KOPT-K1 (cell line): Measurements from ENCODE around the gene ANKS1B.
"Not testable (repeated sequence)": the region's sequence is repeated elsewhere in the genome, so short reads cannot be mapped to it uniquely, and the experiment has no call there.

Experiments used
- H3K27ac ChIP-seq: fragments of 200-600 bp; sonication (generic); 2 replicates; pipeline ENCODE4 v1.5.1; 2016; ENCODE audit warnings: antibody characterized with exemption, mild to moderate bottlenecking, low read depth, low read length; ENCODE audit not compliant: poor library complexity, severe bottlenecking
- H3K36me3 ChIP-seq: fragments of 200-600 bp; sonication (generic); 2 replicates; pipeline ENCODE4 v1.5.1; 2017; ENCODE audit warnings: antibody characterized with exemption, mild to moderate bottlenecking, low read length, moderate library complexity; ENCODE audit not compliant: insufficient read depth
- H3K9me3 ChIP-seq: fragments of 200-600 bp; sonication (generic); 2 replicates; pipeline ENCODE4 v1.5.1; 2017; ENCODE audit warnings: antibody characterized with exemption, low read length, mild to moderate bottlenecking; ENCODE audit not compliant: insufficient read depth, poor library complexity, severe bottlenecking

ANKS1B gene

GRCh38 chr12:99383258-99383657, 601.5 kb downstream of the ANKS1B start:
- Histone ChIP-seq H3K27ac (no peak overlapping the region), H3K36me3 (no peaks in the 10 kb centered on the region), H3K9me3 (no peaks in the 10 kb centered on the region)

- H3K27ac ChIP-seq = no peak overlapping the region
- H3K36me3 ChIP-seq = no peaks in the 10 kb centered on the region
- no peaks in the 10 kb centered on the region for H3K9me3 ChIP-seq
Observed at GRCh38 chr12:99381992-99382391, 602.7 kb downstream of the ANKS1B start.

GRCh38 chr12:99380701-99381100, 604.0 kb downstream of the ANKS1B start:
- Histone ChIP-seq H3K9me3 (no peaks in the 10 kb centered on the region), H3K27ac (no peak overlapping the region), H3K36me3 (no peaks in the 10 kb centered on the region)

GRCh38 chr12:99374023-99374422, 610.7 kb downstream of the ANKS1B start:
- no peaks in the 10 kb centered on the region for H3K36me3 ChIP-seq
- no peak overlapping the region for H3K27ac ChIP-seq
- no peaks in the 10 kb centered on the region for H3K9me3 ChIP-seq

GRCh38 chr12:99372257-99372920, 612.3 kb downstream of the ANKS1B start:
- no peaks in the 10 kb centered on the region for H3K9me3 ChIP-seq
- H3K27ac ChIP-seq = no peak overlapping the region
- H3K36me3 ChIP-seq = no peaks in the 10 kb centered on the region

GRCh38 chr12:99370421-99371138, 614.2 kb downstream of the ANKS1B start:
- Histone ChIP-seq H3K9me3 (no peaks in the 10 kb centered on the region), H3K36me3 (no peaks in the 10 kb centered on the region), H3K27ac (no peak overlapping the region)

- H3K27ac ChIP-seq = no peak overlapping the region
- H3K36me3 ChIP-seq = no peaks in the 10 kb centered on the region
- H3K9me3 ChIP-seq = no peaks in the 10 kb centered on the region
Observed at GRCh38 chr12:99367181-99367580, 617.6 kb downstream of the ANKS1B start.

- Histone ChIP-seq H3K27ac (no peak overlapping the region), H3K9me3 (no peaks in the 10 kb centered on the region), H3K36me3 (no peaks in the 10 kb centered on the region)
Observed at GRCh38 chr12:99352269-99352668, 632.5 kb downstream of the ANKS1B start.

GRCh38 chr12:99343960-99344359, 640.8 kb downstream of the ANKS1B start:
- H3K27ac ChIP-seq = no peak overlapping the region
- no peaks in the 10 kb centered on the region for H3K9me3 ChIP-seq
- H3K36me3 ChIP-seq = no peaks in the 10 kb centered on the region

GRCh38 chr12:99339663-99340062, 645.1 kb downstream of the ANKS1B start:
- H3K27ac ChIP-seq = no peak overlapping the region
- no peaks in the 10 kb centered on the region for H3K36me3 ChIP-seq
- no peaks in the 10 kb centered on the region for H3K9me3 ChIP-seq

- Histone ChIP-seq H3K27ac (no peak overlapping the region), H3K36me3 (no peaks in the 10 kb centered on the region), H3K9me3 (no peaks in the 10 kb centered on the region)
Observed at GRCh38 chr12:99334285-99335056, 650.3 kb downstream of the ANKS1B start.

GRCh38 chr12:99332936-99333591, 651.7 kb downstream of the ANKS1B start:
- no peaks in the 10 kb centered on the region for H3K36me3 ChIP-seq
- H3K9me3 ChIP-seq = no peaks in the 10 kb centered on the region
- no peak overlapping the region for H3K27ac ChIP-seq

- H3K27ac ChIP-seq = no peak overlapping the region
Observed at GRCh38 chr12:99330216-99330615, 654.5 kb downstream of the ANKS1B start.

GRCh38 chr12:99321210-99321609, 663.5 kb downstream of the ANKS1B start:
- H3K36me3 ChIP-seq = not testable (repeated sequence)

More at GRCh38 chr12:99330216-99330615, 654.5 kb downstream of the ANKS1B start:
- H3K36me3 ChIP-seq = no peaks in the 10 kb centered on the region
- no peaks in the 10 kb centered on the region for H3K9me3 ChIP-seq

GRCh38 chr12:99311373-99311772, 673.4 kb downstream of the ANKS1B start:
- Histone ChIP-seq H3K27ac (no peak overlapping the region), H3K9me3 (no peaks in the 10 kb centered on the region), H3K36me3 (no peaks in the 10 kb centered on the region)

More at GRCh38 chr12:99321210-99321609, 663.5 kb downstream of the ANKS1B start:
- H3K27ac ChIP-seq = not testable (repeated sequence)
- H3K9me3 ChIP-seq = peaks cover 17% of the 10 kb centered on the region
